Hematopoietic multipotent progenitor cell treated with erythropoietin and hydrocortisone succinate and interleukin-3 and kit ligand, for 17 days (in vitro differentiated cells): ENCODE results near the gene LPP.
"Not testable (repeated sequence)": the region's sequence is repeated elsewhere in the genome, so short reads cannot be mapped to it uniquely, and the experiment has no call there.

Experiments used
- DNase-seq: peaks from one replicate; pipeline ENCODE4 v3.0.0-alpha.2; 2015; ENCODE audit warnings: low spot score

LPP gene

GRCh38 chr3:188402229-188402628, 248.3 kb downstream of the LPP start:
- DNase-seq = no peak

- DNase-seq = no peak
These were observed 249.4 kb downstream of the LPP start for GRCh38 chr3:188403404-188403803.

GRCh38 chr3:188404124-188404523, 250.2 kb downstream of the LPP start:
- DNase-seq = no peak

GRCh38 chr3:188404701-188405100, 250.7 kb downstream of the LPP start:
- no peak for DNase-seq

- no peak for DNase-seq
These were observed 253.4 kb downstream of the LPP start for GRCh38 chr3:188407158-188407880.

- DNase-seq = no peak
These were observed 254.9 kb downstream of the LPP start for GRCh38 chr3:188408831-188409230.

GRCh38 chr3:188411750-188412149, 257.8 kb downstream of the LPP start:
- no peak for DNase-seq

- DNase-seq = no peak
These were observed 261.2 kb downstream of the LPP start for GRCh38 chr3:188415196-188415595.

GRCh38 chr3:188416041-188416440, 262.1 kb downstream of the LPP start:
- no peak for DNase-seq

- DNase-seq = no peak
These were observed 263.3 kb downstream of the LPP start for GRCh38 chr3:188417271-188417696.

- no peak for DNase-seq
These were observed 263.8 kb downstream of the LPP start for GRCh38 chr3:188417766-188418165.

- no peak for DNase-seq
These were observed 267.3 kb downstream of the LPP start for GRCh38 chr3:188421151-188421821.

- no peak for DNase-seq
These were observed 268.0 kb downstream of the LPP start for GRCh38 chr3:188421836-188422540.

- not testable (repeated sequence) for DNase-seq
These were observed 274.0 kb downstream of the LPP start for GRCh38 chr3:188427981-188428380.

GRCh38 chr3:188431040-188431439, 277.1 kb downstream of the LPP start:
- DNase-seq = no peak

GRCh38 chr3:188431553-188431952, 277.6 kb downstream of the LPP start:
- DNase-seq = no peak

- no peak for DNase-seq
These were observed 279.0 kb downstream of the LPP start for GRCh38 chr3:188432802-188433520.

- no peak for DNase-seq
These were observed 279.7 kb downstream of the LPP start for GRCh38 chr3:188433521-188434150.

- no peak for DNase-seq
These were observed 280.6 kb downstream of the LPP start for GRCh38 chr3:188434594-188434993.

- no peak for DNase-seq
These were observed 281.3 kb downstream of the LPP start for GRCh38 chr3:188435266-188435665.

- no peak for DNase-seq
These were observed 284.0 kb downstream of the LPP start for GRCh38 chr3:188437926-188438325.

- DNase-seq = no peak
These were observed 285.1 kb downstream of the LPP start for GRCh38 chr3:188439080-188439479.
